K562 (cell line): ENCODE data around the gene MYLK4. TPM values are rescaled to one million over a fixed set of nuclear protein-coding genes. Genes with fewer than 3 reads are reported as not detected.
A peak's percentile ranks its signal among the peaks of the same experiment; 100 is the strongest.

Source experiments
- ATF7 ChIP-seq: fragments of 450-650 bp; IDR thresholded peaks from 2 replicates; pipeline ENCODE4 v1.7.1; 2014; ENCODE audit warnings: mild to moderate bottlenecking, moderate library complexity
- ELF1 ChIP-seq: fragments of 200-800 bp; sonication (Bioruptor generic); IDR thresholded peaks from 2 replicates; pipeline ENCODE4 v1.6.1; 2016; ENCODE audit warnings: missing genetic modification characterization, missing compliant biosample characterization
- JUND ChIP-seq, 2 experiments: IDR thresholded peaks; 2 replicates in 1 of 2; 3 replicates in 1 of 2; pipeline ENCODE4 v1.6.1; 2011; ENCODE audit warnings: borderline replicate concordance in 2 of 2, low read depth in 2 of 2, low read length in 2 of 2, improper control_type of control experiment in 1 of 2, missing biosample characterization in 1 of 2, missing genetic modification characterization in 1 of 2, missing genetic modification reagents in 1 of 2
- KLF16 ChIP-seq: IDR thresholded peaks from 2 replicates; pipeline ENCODE4 v1.6.1; 2016; ENCODE audit warnings: antibody characterized with exemption
- MEIS2 ChIP-seq: fragments of 450-650 bp; IDR thresholded peaks from 2 replicates; pipeline ENCODE4 v1.6.1; 2014; ENCODE audit warnings: mild to moderate bottlenecking; ENCODE audit not compliant: partially characterized antibody
- POLR2H ChIP-seq: IDR thresholded peaks from 2 replicates; pipeline ENCODE4 v1.6.1; 2016; ENCODE audit warnings: missing genetic modification characterization, low read depth, mild to moderate bottlenecking, control low read depth, missing compliant biosample characterization, moderate library complexity
- PTBP1 ChIP-seq: fragments of 200-400 bp; formaldehyde crosslinking; IDR thresholded peaks from 2 replicates; pipeline ENCODE4 v1.6.1; 2017; ENCODE audit warnings: low read depth, low read length
- TAF15 ChIP-seq: fragments of 200-400 bp; formaldehyde crosslinking; IDR thresholded peaks from 2 replicates; pipeline ENCODE4 v1.6.1; 2017; ENCODE audit warnings: mild to moderate bottlenecking, low read depth, low read length, moderate library complexity
- YY1 ChIP-seq, 3 experiments: IDR thresholded peaks; 2 replicates each; pipeline ENCODE4 v1.6.1; 2011; ENCODE audit warnings: low read length in 2 of 3, mild to moderate bottlenecking in 2 of 3, moderate library complexity in 2 of 3, borderline replicate concordance in 1 of 3, control low read depth in 1 of 3, low read depth in 1 of 3; ENCODE audit not compliant: insufficient read depth in 3 of 3, insufficient replicate concordance in 2 of 3, control insufficient read depth in 1 of 3, insufficient read length in 1 of 3; ENCODE audit errors: extremely low read depth in 1 of 3
- ZBTB49 ChIP-seq: sonication (generic); formaldehyde crosslinking; IDR thresholded peaks from 2 replicates; pipeline ENCODE4 v1.8.0; 2022; ENCODE audit warnings: missing genetic modification reagents, mild to moderate bottlenecking, borderline replicate concordance
- ZNF175 ChIP-seq: fragments of 200-800 bp; sonication (Bioruptor generic); IDR thresholded peaks from 2 replicates; pipeline ENCODE4 v1.6.1; 2016; ENCODE audit warnings: low read depth, mild to moderate bottlenecking, missing genetic modification characterization, missing compliant biosample characterization
- ZNF354B ChIP-seq: fragments of 250-450 bp; sonication (Bioruptor Pico); IDR thresholded peaks from 2 replicates; pipeline ENCODE4 v1.4.0; 2020
- ZNF407 ChIP-seq: fragments of 450-650 bp; IDR thresholded peaks from 2 replicates; pipeline ENCODE4 v1.6.1; 2016; ENCODE audit warnings: low read depth
- ZNF696 ChIP-seq: fragments of 250-450 bp; sonication (Bioruptor Pico); conservative IDR thresholded peaks from 2 replicates; pipeline ENCODE4 v1.4.0; 2020; ENCODE audit warnings: mild to moderate bottlenecking, moderate library complexity
- ZNF780A ChIP-seq: fragments of 250-450 bp; sonication (Bioruptor Pico); IDR thresholded peaks from 2 replicates; pipeline ENCODE4 v1.5.0; 2021; ENCODE audit warnings: mild to moderate bottlenecking
- polyA plus RNA-seq, 8 experiments: library from polyadenylated mRNA; depleted of rRNA in 4 of 8; stranded (reverse) in 5 of 8; unstranded in 3 of 8; fragments of >200 nt; fragmentation: Nextera tagmentation in 2 of 8; fragmentation: Illumina TruSeq in 1 of 8; extraction: Ambion mirVana in 2 of 8; extraction: Trizol in 1 of 8; gene quantifications; 2 replicates each; pipeline versions ENCODE4 v1.2.1 to v1.2.3, GENCODE V29; 2011 to 2014; ENCODE audit warnings: inconsistent platforms in 1 of 8, missing spikeins in 1 of 8
- total RNA-seq, 7 experiments: library from RNA; depleted of rRNA in 6 of 7; stranded (reverse); fragments of >200 nt in 6 of 7; fragmentation: Illumina TruSeq in 2 of 7; extraction: Trizol in 2 of 7; gene quantifications; 2 replicates each; pipeline versions ENCODE4 v1.2.1 to v1.2.3, GENCODE V29; 2011 to 2021; ENCODE audit warnings: low replicate concordance in 1 of 7

The MYLK4 gene
- total and polyA plus RNA-seq, 9 of the 15 experiments (the other 6 are each of a cell fraction or from before 2014, with no cell fraction given): 0.01 to 0.15 (median 0.06) TPM

GRCh38 chr6:2749969-2750600, 637 bp downstream of the MYLK4 start (continued):
- no peak for TF ChIP-seq ZNF407
- no peak for TF ChIP-seq PTBP1
- 0 out of 2 replicates have a peak, but pooled peaks have one; percentile 24 for TF ChIP-seq JUND (IDR thresholded peaks at IDR 0.05; ENCODE audit: borderline replicate concordance, low read depth, low read length)
- 0 out of 3 replicates have a peak, but pooled peaks have one; percentile 12 for TF ChIP-seq JUND (tag; IDR thresholded peaks at IDR 0.05; ENCODE audit: borderline replicate concordance, low read depth, low read length)
- no peak for TF ChIP-seq ZNF696 (CRISPR knock-in tag)
- TF ChIP-seq ELF1 (tag): peak; percentile 80
- no peak for TF ChIP-seq ZBTB49 (CRISPR knock-in tag)
- peak; percentile 22; the same call in 1 of the 2 replicates for TF ChIP-seq ATF7
- peak; percentile 34 for TF ChIP-seq POLR2H (tag)
- TF ChIP-seq ZNF780A: no peak
- TF ChIP-seq MEIS2: peak; percentile 5
- no peak for TF ChIP-seq ZNF175
- peak in 1 of 3 experiments; percentile 61 for TF ChIP-seq YY1 (IDR thresholded peaks at IDR 0.05; ENCODE audit: borderline replicate concordance in 1 of 3, control insufficient read depth in 1 of 3, extremely low read depth in 1 of 3, insufficient read depth in 3 of 3, insufficient read length in 1 of 3, insufficient replicate concordance in 2 of 3, low read depth in 1 of 3, low read length in 2 of 3)
- no peak for TF ChIP-seq TAF15
- peak; percentile 58 for TF ChIP-seq KLF16
- no peak for TF ChIP-seq ZNF354B
